ENCODE measurements around the gene SH3D21.
A peak's percentile ranks its signal among the peaks of the same experiment; 100 is the strongest.

The SH3D21 gene

DNA sequence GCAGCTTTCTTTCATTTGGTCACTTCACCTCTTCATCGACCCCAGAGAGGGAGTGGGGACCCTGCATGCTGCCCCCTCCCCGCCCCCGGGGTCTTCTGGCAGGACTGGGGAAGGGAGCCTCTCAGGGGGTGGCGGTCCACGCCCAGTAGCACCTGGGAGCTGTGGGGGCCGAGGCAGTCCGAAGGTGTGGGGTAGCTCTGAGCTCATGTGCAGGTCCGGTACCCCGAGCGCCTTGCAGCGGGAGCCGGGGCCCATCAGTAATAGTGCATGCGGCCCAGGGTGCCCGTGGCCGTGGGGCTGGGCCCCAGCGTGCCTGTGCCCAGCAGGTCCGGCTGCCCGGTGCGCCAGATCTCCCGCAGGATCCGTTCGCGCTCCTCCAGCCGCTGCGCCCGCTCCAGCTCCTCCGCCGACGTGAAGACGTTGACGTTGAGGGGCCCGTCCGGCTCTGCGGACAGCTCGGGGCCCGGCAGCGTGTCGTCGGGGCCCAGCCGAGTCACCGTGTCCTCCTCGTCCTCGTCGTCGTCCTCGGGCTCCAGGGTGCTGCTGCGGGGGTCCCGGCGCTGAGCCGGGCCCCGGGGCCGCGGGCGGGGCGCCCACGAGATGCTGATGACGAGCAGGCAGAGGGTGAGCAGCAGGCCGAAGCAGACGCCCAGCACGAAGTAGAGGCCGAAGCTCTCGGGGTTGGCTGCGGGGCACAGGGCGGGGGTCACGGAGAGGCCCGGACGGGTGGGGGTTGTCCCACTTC lies 16.0 kb downstream of the SH3D21 start:
- ChIA-PET CTCF (interaction anchor here (0.8 to 3.5 kb wide), 9 partner anchors 20 to 173 kb away, joined by 3 to 17 read pairs (median 4); partner anchors contain the start of gene TRAPPC3), POLR2A (interaction anchor here (0.7 to 3.0 kb wide), 10 partner anchors 13 to 173 kb away, joined by 3 to 19 read pairs (median 6); partner anchors contain the start of genes LSM10, SH3D21 and TRAPPC3)
- H3K4me3 ChIP-seq (ENCODE audit: low read depth, low read length), result peak overlapping the region; percentile 78
- no peak for TF ChIP-seq CTCF (IDR thresholded peaks at IDR 0.05; ENCODE audit: insufficient read depth, low read length, missing control alignments)
- no peak for DNase-seq (ENCODE audit: low read depth, low spot score)

DNA sequence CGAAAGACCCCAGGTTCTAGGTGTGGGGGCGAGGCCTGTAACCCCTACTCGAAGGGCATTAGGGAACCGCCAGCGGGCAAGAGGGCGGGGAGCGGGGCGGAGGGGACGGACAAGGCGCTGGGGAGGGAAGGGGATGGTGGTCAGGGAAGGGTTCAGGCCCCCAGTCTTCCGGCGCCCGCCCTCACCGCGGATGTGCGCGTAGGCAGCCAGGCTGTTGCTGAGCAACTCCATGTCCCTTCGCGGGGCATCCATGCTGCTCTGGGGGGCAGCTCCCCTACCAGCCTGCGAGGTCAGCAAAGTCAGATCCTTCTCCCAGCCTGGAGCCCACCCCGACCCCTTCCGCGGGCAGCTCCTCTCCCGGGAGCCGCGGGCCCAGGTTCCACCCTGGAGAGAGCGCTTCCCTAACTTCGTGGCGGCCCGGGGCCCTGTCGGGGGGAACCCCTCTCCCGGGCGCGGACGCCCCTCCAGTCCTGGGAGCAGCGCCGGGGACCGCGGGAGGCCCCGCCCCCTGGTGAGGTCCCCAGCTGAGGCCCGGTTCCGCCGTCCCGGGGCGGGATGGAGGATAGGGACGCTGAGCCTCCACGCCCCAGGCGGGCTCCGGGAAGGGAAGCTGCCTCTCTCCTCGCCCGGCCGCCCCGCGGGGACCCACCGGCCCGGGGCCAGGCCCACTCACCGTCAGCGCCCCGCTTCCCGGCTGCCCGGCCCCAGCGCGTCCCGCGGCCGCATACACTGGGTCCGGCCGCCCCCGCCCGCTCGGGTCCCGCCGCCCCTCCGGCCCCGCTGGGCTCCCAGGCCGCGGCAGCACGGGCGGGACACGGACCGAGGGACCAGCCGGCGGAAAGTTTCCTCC lies 16.8 kb downstream of the SH3D21 start:
- ChIA-PET POLR2A (interaction anchor here (1.0 to 3.0 kb wide), 9 partner anchors 14 to 174 kb away, joined by 3 to 19 read pairs (median 5); partner anchors contain the start of genes LSM10, STK40 and TRAPPC3), CTCF (interaction anchor here (1.0 to 3.5 kb wide), 12 partner anchors 16 to 223 kb away, joined by 3 to 17 read pairs (median 4); partner anchors contain the start of genes SH3D21 and TRAPPC3)
- DNase-seq (ENCODE audit: low read depth, low spot score), result no peak
- peak overlapping the region; percentile 78 for H3K4me3 ChIP-seq (ENCODE audit: low read depth, low read length)
- no peak for TF ChIP-seq CTCF (IDR thresholded peaks at IDR 0.05; ENCODE audit: insufficient read depth, low read length, missing control alignments)

DNA sequence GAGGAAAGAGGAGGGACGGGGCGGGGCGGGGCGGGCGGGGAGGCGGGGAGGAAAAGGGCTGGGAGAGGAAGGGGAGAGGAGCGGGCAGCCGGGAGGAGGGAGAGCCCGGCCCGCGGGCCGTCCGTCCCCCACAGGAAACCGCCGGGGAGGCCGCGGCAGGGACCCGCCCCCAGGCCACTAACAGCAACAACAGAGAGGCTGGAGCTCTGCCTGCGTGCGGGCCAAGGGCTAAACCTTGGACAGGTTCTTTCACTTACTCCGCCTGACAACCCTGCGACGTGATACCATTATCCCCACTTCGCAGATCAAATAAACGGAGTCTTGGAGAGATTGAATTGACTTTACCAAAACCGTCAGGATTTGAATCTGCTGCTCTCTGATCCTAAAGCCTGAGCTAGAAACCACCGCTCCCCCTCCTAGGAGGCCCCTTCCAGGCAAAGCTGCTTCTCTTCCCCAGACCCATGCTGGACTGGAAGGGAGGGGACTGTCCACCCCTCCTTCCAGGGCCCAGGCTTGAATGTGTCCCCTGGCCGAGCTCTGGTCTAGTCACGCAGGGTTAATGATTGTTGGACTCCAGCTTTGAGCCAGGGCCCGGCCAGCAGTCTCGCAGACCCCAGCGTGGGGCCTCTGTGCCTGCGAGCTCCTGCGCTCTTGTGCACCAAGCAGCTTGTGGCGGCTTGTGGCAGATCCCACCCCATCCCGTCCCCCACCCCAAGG lies 17.6 kb downstream of the SH3D21 start, which contains the start of gene EVA1B:
Gene EVA1B (minus strand): TSS at position 10 of the 717 bp plus-strand sequence. CDS start 608 bp downstream, outside the sequence.
- peak within 1 kb of the TSS; percentile 78 for H3K4me3 ChIP-seq (ENCODE audit: low read depth, low read length)
- no peak for TF ChIP-seq CTCF (IDR thresholded peaks at IDR 0.05; ENCODE audit: insufficient read depth, low read length, missing control alignments)
- no peak for DNase-seq (ENCODE audit: low read depth, low spot score)
- POLR2A ChIA-PET, result interaction anchor here (1.0 to 3.0 kb wide), 7 partner anchors 15 to 174 kb away, joined by 3 to 19 read pairs (median 5); partner anchors contain the start of genes STK40 and TRAPPC3
- CTCF ChIA-PET, result interaction anchor here (0.8 to 3.5 kb wide), 14 partner anchors 14 to 223 kb away, joined by 3 to 17 read pairs (median 4); partner anchors contain the start of genes SH3D21 and TRAPPC3

- ChIA-PET POLR2A (interaction anchor here (1.1 to 2.9 kb wide), 3 partner anchors 27 to 63 kb away, joined by 3 to 19 read pairs (median 4); partner anchors contain the start of gene STK40), CTCF (interaction anchor here (0.8 to 3.5 kb wide), 11 partner anchors 15 to 190 kb away, joined by 3 to 17 read pairs (median 4); partner anchors contain the start of genes SH3D21 and TRAPPC3)
- H3K4me3 ChIP-seq (ENCODE audit: low read depth, low read length), result no peak overlapping the region
- TF ChIP-seq CTCF (IDR thresholded peaks at IDR 0.05; ENCODE audit: insufficient read depth, low read length, missing control alignments), result no peak
- DNase-seq (ENCODE audit: low read depth, low spot score), result no peak
Observed at GRCh38 chr1:36324353-36324703, 18.2 kb downstream of the SH3D21 start.

GRCh38 chr1:36326499-36326898 lies 20.3 kb downstream of the SH3D21 start:
- TF ChIP-seq CTCF (IDR thresholded peaks at IDR 0.05; ENCODE audit: insufficient read depth, low read length, missing control alignments), result no peak
- no peak for DNase-seq (ENCODE audit: low read depth, low spot score)
- ChIA-PET CTCF (interaction anchor here (0.7 to 2.3 kb wide), 6 partner anchors 15 to 94 kb away, joined by 3 to 13 read pairs (median 3); no protein-coding TSS in a partner anchor), POLR2A (no interaction called here)
- no peak overlapping the region for H3K4me3 ChIP-seq (ENCODE audit: low read depth, low read length)

Measured in AG04449 (cell line).